ENCODE measurements around the gene SLC7A9.
A peak's percentile ranks its signal among the peaks of the same experiment; 100 is the strongest.
"Not testable (repeated sequence)": the region's sequence is repeated elsewhere in the genome, so short reads cannot be mapped to it uniquely, and the experiment has no call there.

The SLC7A9 gene

DNA sequence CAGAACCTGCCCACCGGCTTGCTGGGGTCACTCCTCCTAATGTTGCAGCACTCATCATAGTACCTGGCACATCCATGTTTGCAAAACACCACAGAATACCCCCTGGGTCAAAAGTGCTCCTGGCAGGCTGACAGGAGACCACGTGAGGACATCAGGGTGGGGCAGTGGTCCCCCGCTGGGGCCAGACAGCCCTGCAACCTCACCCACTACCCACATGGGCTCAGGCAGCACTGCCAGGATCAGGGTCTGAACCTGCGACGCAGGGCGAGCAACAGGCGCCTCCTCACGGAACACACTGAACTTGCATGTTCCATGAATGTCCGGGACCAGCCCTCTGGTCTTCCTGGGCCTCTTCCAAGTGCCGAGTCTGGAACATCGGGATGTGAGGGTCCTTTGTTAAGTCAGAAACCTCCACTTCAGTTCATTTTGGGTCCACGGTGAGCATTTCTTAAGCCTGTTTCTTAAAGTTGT is 1.4 kb upstream of the SLC7A9 start:
- Mint-ChIP-seq H3K27ac (no peak overlapping the region), H3K27me3 (ENCODE audit: low read depth, poor library complexity) (peaks cover 3% of the 10 kb centered on the region), H3K36me3 (ENCODE audit: low read depth) (no peaks in the 10 kb centered on the region), H3K9me3 (no peaks in the 10 kb centered on the region), H3K4me1 (peaks cover 4% of the 10 kb centered on the region), H3K4me3 (no peak overlapping the region)
- DNase-seq = no peak
- TF ChIP-seq, protein P1, sequence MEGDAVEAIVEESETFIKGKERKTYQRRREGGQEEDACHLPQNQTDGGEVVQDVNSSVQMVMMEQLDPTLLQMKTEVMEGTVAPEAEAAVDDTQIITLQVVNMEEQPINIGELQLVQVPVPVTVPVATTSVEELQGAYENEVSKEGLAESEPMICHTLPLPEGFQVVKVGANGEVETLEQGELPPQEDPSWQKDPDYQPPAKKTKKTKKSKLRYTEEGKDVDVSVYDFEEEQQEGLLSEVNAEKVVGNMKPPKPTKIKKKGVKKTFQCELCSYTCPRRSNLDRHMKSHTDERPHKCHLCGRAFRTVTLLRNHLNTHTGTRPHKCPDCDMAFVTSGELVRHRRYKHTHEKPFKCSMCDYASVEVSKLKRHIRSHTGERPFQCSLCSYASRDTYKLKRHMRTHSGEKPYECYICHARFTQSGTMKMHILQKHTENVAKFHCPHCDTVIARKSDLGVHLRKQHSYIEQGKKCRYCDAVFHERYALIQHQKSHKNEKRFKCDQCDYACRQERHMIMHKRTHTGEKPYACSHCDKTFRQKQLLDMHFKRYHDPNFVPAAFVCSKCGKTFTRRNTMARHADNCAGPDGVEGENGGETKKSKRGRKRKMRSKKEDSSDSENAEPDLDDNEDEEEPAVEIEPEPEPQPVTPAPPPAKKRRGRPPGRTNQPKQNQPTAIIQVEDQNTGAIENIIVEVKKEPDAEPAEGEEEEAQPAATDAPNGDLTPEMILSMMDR (IDR thresholded peaks at IDR 0.05) = no peak

DNA sequence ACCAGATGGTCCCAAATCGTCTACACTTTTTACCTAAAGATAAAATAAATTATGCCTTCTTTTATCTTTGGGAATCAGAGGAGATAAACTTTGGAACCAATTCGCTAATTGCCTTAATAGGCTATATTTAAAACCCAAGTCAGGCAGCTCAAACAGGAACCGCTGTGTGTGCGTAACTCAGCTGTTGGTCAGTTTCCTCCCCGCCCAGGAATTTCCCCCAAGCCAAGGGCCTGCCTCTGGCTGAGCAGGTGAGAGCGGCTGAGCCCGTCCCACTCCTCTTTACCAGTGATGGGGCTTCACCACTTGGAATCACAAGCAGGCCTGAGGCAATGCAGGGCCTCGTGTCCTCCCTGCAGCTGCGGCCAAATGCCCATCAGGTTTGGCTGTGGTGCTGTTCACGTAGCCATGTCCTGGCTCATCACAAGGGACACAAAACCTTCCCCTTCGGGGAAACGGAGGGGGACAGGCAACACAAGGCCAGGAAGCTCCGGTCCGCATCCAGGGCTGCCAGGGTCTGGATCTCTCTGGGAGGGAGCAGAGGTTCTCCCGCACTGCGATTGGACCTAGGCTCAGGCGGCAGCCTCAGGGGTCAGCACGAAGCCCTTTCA is 503 bp upstream of the SLC7A9 start:
- Mint-ChIP-seq H3K36me3 (ENCODE audit: low read depth) (no peaks in the 10 kb centered on the region), H3K27me3 (ENCODE audit: low read depth, poor library complexity) (peaks cover 3% of the 10 kb centered on the region), H3K9me3 (no peaks in the 10 kb centered on the region), H3K4me1 (peaks cover 4% of the 10 kb centered on the region), H3K4me3 (no peak overlapping the region), H3K27ac (peak overlapping the region; percentile 66)
- no peak for DNase-seq
- TF ChIP-seq, protein P1 (IDR thresholded peaks at IDR 0.05) = no peak

GRCh38 chr19:32868206-32868950 is 1.2 kb downstream of the SLC7A9 start:
- Mint-ChIP-seq H3K9me3 (no peaks in the 10 kb centered on the region), H3K4me1 (peaks cover 4% of the 10 kb centered on the region), H3K36me3 (ENCODE audit: low read depth) (no peaks in the 10 kb centered on the region), H3K27ac (no peak overlapping the region), H3K4me3 (no peak overlapping the region), H3K27me3 (ENCODE audit: low read depth, poor library complexity) (peaks cover 4% of the 10 kb centered on the region)
- DNase-seq = no peak
- TF ChIP-seq, protein P1 (IDR thresholded peaks at IDR 0.05) = no peak

- not testable (repeated sequence) for H3K27ac Mint-ChIP-seq; H3K4me1 Mint-ChIP-seq; H3K4me3 Mint-ChIP-seq; DNase-seq; H3K36me3 Mint-ChIP-seq (ENCODE audit: low read depth); H3K27me3 Mint-ChIP-seq (ENCODE audit: low read depth, poor library complexity); H3K9me3 Mint-ChIP-seq
These were observed 2.1 kb downstream of the SLC7A9 start for GRCh38 chr19:32867436-32867835.

DNA sequence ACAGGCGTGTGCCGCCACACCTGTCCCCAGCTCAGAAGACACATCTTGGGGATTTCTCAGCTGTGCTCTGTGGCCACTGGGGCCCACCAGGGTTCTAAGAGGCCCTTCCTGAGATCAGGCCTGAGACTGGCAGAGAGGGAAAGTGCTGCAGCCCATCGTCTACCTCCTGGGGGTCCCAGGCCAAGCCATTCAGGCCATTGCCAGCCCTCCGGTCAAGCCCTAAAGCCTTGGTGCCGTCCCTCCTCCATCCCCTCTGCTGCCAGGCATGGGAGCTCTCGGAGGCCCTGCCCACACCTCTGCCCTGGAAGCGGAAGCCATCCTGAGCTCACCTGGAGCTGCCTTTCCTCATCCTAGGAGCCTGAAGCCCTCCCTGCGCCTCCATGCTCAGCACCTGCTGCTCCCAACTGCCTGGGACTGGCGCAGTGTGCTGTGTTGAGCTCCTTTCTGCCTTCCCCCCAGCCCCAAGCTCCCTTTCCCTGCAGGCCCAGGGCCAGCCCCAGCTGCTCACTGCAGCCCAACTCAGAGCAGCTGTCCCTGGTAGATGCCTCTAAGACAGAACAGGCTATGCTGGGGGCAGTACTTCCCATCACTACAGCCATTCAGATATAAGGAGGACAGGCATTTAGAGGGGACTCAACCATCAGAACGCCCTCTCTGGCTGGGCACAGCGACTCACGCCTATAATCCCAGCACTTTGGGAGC is 2.9 kb downstream of the SLC7A9 start:
- peaks cover 7% of the 10 kb centered on the region for H3K27me3 Mint-ChIP-seq (ENCODE audit: low read depth, poor library complexity)
- H3K4me1 Mint-ChIP-seq = peaks cover 4% of the 10 kb centered on the region
- no peak for DNase-seq
- no peak overlapping the region for H3K27ac Mint-ChIP-seq
- TF ChIP-seq, protein P1 (IDR thresholded peaks at IDR 0.05) = no peak
- H3K4me3 Mint-ChIP-seq = no peak overlapping the region
- H3K36me3 Mint-ChIP-seq (ENCODE audit: low read depth) = no peaks in the 10 kb centered on the region
- H3K9me3 Mint-ChIP-seq = no peaks in the 10 kb centered on the region

GRCh38 chr19:32866061-32866460 is 3.5 kb downstream of the SLC7A9 start:
- H3K27me3 Mint-ChIP-seq (ENCODE audit: low read depth, poor library complexity) = peaks cover 4% of the 10 kb centered on the region

More at GRCh38 chr19:32866061-32866460, 3.5 kb downstream of the SLC7A9 start:
- no peak for DNase-seq
- H3K4me3 Mint-ChIP-seq = no peak overlapping the region
- TF ChIP-seq, protein P1 (IDR thresholded peaks at IDR 0.05) = no peak
- H3K36me3 Mint-ChIP-seq (ENCODE audit: low read depth) = no peaks in the 10 kb centered on the region
- no peak overlapping the region for H3K27ac Mint-ChIP-seq
- H3K9me3 Mint-ChIP-seq = no peaks in the 10 kb centered on the region
- peaks cover 4% of the 10 kb centered on the region for H3K4me1 Mint-ChIP-seq

All from nephron progenitor cell (in vitro differentiated cells).